Activated T-cell treated with anti-CD3 and anti-CD28 coated beads, Interleukin-2, amount 50 U/mL, for 72 hours (primary cell): Measurements from ENCODE around the gene SHC1. TPM values are rescaled to one million over a fixed set of nuclear protein-coding genes. Genes with fewer than 3 reads are reported as not detected.

ENCODE experiments used
- ATAC-seq, 2 donors: fragments of 150-1000 bp; cut with Tn5 transposase; replicated peaks in 1 of 2; 2 replicates each; pipeline ENCODE4 v1.10.0; 2021; ENCODE audit warnings: moderate library complexity in 2 of 2, mild to moderate bottlenecking in 1 of 2
- DNase-seq, 2 donors: peaks; one replicate each; pipeline ENCODE4 v3.0.0; 2021 to 2022; ENCODE audit warnings: mixed read lengths in 1 of 2
- H3K27ac Mint-ChIP-seq: one replicate; pipeline ENCODE4 v1.8.0; 2022; ENCODE audit warnings: mild to moderate bottlenecking, moderate library complexity, mixed read lengths
- H3K27me3 Mint-ChIP-seq: one replicate; pipeline ENCODE4 v1.8.0; 2022; ENCODE audit warnings: low read depth, mixed read lengths
- H3K36me3 Mint-ChIP-seq, 2 donors: one replicate each; pipeline ENCODE4 v1.8.0; 2022; ENCODE audit warnings: mixed read lengths in 2 of 2, mild to moderate bottlenecking in 1 of 2; ENCODE audit not compliant: insufficient read depth in 2 of 2
- H3K4me1 Mint-ChIP-seq: one replicate; pipeline ENCODE4 v1.8.0; 2022; ENCODE audit warnings: low read depth, mixed read lengths
- H3K4me3 Mint-ChIP-seq, 2 donors: one replicate each; pipeline ENCODE4 v1.8.0; 2022; ENCODE audit warnings: mild to moderate bottlenecking in 2 of 2, mixed read lengths in 2 of 2, moderate library complexity in 2 of 2
- H3K9me3 Mint-ChIP-seq, 2 donors: one replicate each; pipeline ENCODE4 v1.8.0; 2022; ENCODE audit warnings: mixed read lengths in 2 of 2
- total RNA-seq, 2 donors: library from RNA; stranded (reverse); gene quantifications; one replicate each; pipeline ENCODE4 v1.2.3, GENCODE V29; 2022

Gene SHC1
- total RNA-seq: 10 to 100 TPM; 55.8 to 58.6 TPM

GRCh38 chr1:154970631-154971340 is at the start of gene SHC1:
Gene SHC1, minus strand, starts transcription at chr1:154970747. Its CDS starts 221 bp downstream, at chr1:154970526.
- peak; percentile 67 to 69 for DNase-seq
- peak in 1 of 2 donors; percentile 17 for ATAC-seq
- H3K36me3 Mint-ChIP-seq: peaks cover 4% of the 10 kb centered on the region in 2 donors
- no peaks in the 10 kb centered on the region for H3K9me3 Mint-ChIP-seq
- H3K4me1 Mint-ChIP-seq: peaks cover 44% of the 10 kb centered on the region
- H3K27me3 Mint-ChIP-seq: no peaks in the 10 kb centered on the region
- peak within 1 kb of the TSS; percentile 78 for H3K27ac Mint-ChIP-seq
- peak within 1 kb of the TSS; percentile 50 to 65 for H3K4me3 Mint-ChIP-seq

- DNase-seq: no peak
- peaks cover 0 to 9% of the 10 kb centered on the region in 2 donors for H3K36me3 Mint-ChIP-seq
- no peak for ATAC-seq
These were observed 49.1 kb upstream of the SHC1 start for GRCh38 chr1:155019377-155020245.

GRCh38 chr1:155018617-155019348 is 48.2 kb upstream of the SHC1 start:
- Mint-ChIP-seq H3K4me3 (no peak overlapping the region), H3K36me3 (peaks cover 3 to 9% of the 10 kb centered on the region in 2 donors), H3K9me3 (no peaks in the 10 kb centered on the region), H3K4me1 (peaks cover 46% of the 10 kb centered on the region), H3K27me3 (no peaks in the 10 kb centered on the region), H3K27ac (no peak overlapping the region)
- ATAC-seq (no peak), DNase-seq (no peak)

More at GRCh38 chr1:155019377-155020245, 49.1 kb upstream of the SHC1 start:
- peak overlapping the region; percentile 23 for H3K27ac Mint-ChIP-seq
- H3K9me3 Mint-ChIP-seq: no peaks in the 10 kb centered on the region
- no peak overlapping the region for H3K4me3 Mint-ChIP-seq
- no peaks in the 10 kb centered on the region for H3K27me3 Mint-ChIP-seq
- H3K4me1 Mint-ChIP-seq: peaks cover 37% of the 10 kb centered on the region

DNA sequence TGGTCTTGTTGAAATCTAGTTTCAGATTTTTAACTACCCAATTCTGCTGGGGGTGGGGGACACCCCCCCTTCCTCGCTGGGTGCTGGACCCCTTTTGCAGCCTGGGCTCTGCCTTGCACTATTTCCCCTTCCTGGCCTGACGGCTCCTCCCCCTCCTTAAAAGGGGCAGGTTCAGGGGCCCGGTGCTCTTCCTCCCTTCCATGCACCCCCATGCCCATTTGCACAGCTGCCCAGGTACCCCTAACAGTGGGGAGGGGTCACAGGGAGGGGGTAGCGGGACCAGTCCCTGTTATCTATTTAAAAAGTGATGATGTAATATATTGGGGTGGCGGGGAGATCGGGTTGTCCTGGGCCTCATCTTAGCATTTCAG is 47.4 kb upstream of the SHC1 start:
- no peak for DNase-seq
- ATAC-seq: no peak

GRCh38 chr1:155017041-155017945 is 46.7 kb upstream of the SHC1 start:
- Mint-ChIP-seq H3K4me1 (peaks cover 60% of the 10 kb centered on the region), H3K9me3 (no peaks in the 10 kb centered on the region)

More for the DNA sequence above, 47.4 kb upstream of the SHC1 start:
- no peaks in the 10 kb centered on the region for H3K9me3 Mint-ChIP-seq
- peaks cover 54% of the 10 kb centered on the region for H3K4me1 Mint-ChIP-seq
- peak overlapping the region; percentile 47 to 50 for H3K4me3 Mint-ChIP-seq
- no peaks in the 10 kb centered on the region for H3K27me3 Mint-ChIP-seq
- H3K27ac Mint-ChIP-seq: no peak overlapping the region
- peaks cover 3 to 10% of the 10 kb centered on the region in 2 donors for H3K36me3 Mint-ChIP-seq

DNA sequence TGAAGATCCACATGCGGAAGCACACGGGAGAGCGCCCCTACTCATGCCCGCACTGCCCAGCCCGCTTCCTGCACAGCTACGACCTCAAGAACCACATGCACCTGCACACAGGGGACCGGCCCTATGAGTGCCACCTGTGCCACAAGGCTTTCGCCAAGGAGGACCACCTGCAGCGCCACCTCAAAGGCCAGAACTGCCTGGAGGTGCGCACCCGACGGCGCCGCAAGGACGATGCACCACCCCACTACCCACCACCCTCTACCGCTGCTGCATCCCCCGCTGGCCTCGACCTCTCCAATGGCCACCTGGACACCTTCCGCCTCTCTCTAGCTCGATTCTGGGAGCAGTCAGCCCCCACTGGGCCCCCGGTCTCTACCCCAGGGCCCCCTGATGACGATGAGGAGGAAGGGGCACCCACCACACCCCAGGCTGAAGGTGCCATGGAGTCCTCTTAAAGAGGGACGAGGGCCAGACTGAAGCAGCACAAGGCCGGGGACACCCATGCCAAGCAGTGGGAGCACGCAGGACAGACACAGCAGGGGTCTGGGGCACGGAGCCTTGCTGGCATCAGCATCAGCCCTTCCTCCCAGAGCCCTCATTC is 45.8 kb upstream of the SHC1 start:
- Mint-ChIP-seq H3K27ac (no peak overlapping the region), H3K4me3 (peak overlapping the region; percentile 45 to 67), H3K36me3 (peaks cover 4 to 12% of the 10 kb centered on the region in 2 donors), H3K4me1 (peaks cover 67% of the 10 kb centered on the region), H3K27me3 (no peaks in the 10 kb centered on the region), H3K9me3 (no peaks in the 10 kb centered on the region)
- ATAC-seq (no peak), DNase-seq (no peak)

More at GRCh38 chr1:155017041-155017945, 46.7 kb upstream of the SHC1 start:
- Mint-ChIP-seq H3K27ac (no peak overlapping the region), H3K36me3 (peaks cover 4 to 12% of the 10 kb centered on the region in 2 donors), H3K4me3 (peak overlapping the region; percentile 50 to 67), H3K27me3 (no peaks in the 10 kb centered on the region)
- DNase-seq (peak; percentile 94 to 95), ATAC-seq (peak; percentile 94)

DNA sequence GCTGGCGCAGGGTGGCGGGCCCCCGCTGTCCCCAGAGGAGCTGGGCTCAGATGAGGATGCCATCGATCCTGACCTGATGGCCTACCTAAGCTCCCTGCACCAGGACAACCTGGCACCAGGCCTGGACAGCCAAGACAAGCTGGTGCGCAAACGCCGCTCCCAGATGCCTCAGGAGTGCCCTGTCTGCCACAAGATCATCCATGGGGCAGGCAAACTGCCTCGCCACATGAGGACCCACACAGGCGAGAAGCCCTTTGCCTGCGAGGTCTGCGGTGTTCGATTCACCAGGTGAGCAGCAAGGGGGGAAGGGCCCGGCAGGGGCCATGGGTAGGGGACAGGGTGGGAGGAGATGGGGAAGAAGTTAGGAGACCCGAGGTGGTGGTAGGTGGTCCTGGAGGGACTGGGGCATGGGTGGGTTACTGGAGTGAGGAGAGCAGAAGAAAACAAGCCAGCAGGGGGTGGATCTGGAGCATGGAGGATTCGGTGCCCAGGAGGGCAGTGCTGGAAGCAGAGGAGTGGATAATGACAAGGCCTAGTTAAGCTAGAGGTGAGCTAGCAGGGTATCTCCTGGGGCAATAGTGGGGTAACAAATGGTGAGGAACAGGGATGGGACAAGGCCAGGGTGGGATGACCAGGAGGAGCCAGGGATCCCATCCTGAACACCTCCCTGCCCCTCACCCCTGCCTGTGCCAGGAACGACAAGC is 45.1 kb upstream of the SHC1 start:
- DNase-seq (no peak), ATAC-seq (no peak)
- Mint-ChIP-seq H3K27me3 (no peaks in the 10 kb centered on the region), H3K4me1 (peaks cover 72% of the 10 kb centered on the region), H3K27ac (peak overlapping the region; percentile 3), H3K9me3 (no peaks in the 10 kb centered on the region), H3K4me3 (peak overlapping the region; percentile 45 to 67), H3K36me3 (peaks cover 4 to 12% of the 10 kb centered on the region in 2 donors)

DNA sequence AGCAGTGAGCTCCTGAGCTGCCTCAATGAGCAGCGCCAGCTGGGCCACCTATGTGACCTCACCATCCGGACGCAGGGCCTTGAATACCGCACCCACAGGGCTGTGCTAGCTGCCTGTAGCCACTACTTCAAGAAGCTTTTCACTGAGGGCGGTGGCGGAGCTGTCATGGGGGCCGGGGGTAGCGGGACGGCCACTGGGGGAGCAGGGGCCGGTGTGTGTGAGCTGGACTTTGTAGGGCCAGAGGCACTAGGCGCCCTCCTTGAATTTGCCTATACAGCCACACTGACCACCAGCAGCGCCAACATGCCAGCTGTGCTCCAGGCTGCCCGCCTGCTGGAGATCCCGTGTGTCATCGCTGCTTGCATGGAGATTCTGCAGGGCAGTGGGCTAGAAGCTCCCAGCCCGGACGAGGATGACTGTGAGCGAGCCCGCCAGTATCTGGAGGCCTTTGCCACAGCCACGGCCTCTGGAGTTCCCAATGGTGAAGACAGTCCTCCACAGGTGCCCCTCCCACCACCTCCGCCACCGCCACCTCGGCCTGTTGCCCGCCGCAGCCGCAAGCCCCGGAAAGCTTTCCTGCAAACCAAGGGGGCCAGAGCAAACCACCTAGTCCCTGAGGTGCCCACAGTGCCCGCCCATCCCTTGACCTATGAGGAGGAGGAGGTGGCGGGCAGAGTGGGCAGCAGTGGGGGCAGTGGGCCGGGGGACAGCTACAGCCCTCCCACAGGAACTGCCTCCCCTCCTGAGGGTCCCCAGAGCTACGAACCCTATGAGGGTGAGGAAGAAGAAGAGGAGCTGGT is 44.4 kb upstream of the SHC1 start:
- Mint-ChIP-seq H3K4me3 (no peak overlapping the region), H3K36me3 (peaks cover 4 to 11% of the 10 kb centered on the region in 2 donors), H3K4me1 (peaks cover 74% of the 10 kb centered on the region), H3K27me3 (no peaks in the 10 kb centered on the region), H3K27ac (no peak overlapping the region), H3K9me3 (no peaks in the 10 kb centered on the region)
- DNase-seq (no peak), ATAC-seq (no peak)

DNA sequence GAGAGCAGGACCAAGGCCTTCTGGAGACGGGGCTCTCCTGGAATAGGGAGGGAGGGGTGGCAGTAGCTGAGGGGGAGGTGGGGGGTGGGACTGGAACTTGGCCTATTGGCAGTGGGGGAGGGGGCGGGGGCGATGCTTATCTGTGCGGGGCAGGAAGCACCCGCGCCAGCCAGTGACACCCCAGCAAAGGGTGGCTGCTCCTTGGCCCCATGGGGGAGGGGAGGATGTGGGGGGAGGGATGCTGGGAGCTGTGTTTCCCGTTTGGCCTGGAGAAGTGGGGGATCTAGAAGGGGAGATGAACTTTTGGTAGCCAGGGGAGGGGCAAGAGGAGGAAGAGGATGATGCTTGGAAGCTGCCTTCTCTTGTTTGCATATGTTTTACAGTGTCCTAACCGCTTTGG is 43.1 kb upstream of the SHC1 start:
- DNase-seq (no peak), ATAC-seq (no peak)
- Mint-ChIP-seq H3K9me3 (no peaks in the 10 kb centered on the region), H3K36me3 (peaks cover 8 to 18% of the 10 kb centered on the region in 2 donors), H3K4me1 (peaks cover 68% of the 10 kb centered on the region), H3K4me3 (peak overlapping the region; percentile 70 to 71), H3K27me3 (no peaks in the 10 kb centered on the region), H3K27ac (peak overlapping the region; percentile 79)

DNA sequence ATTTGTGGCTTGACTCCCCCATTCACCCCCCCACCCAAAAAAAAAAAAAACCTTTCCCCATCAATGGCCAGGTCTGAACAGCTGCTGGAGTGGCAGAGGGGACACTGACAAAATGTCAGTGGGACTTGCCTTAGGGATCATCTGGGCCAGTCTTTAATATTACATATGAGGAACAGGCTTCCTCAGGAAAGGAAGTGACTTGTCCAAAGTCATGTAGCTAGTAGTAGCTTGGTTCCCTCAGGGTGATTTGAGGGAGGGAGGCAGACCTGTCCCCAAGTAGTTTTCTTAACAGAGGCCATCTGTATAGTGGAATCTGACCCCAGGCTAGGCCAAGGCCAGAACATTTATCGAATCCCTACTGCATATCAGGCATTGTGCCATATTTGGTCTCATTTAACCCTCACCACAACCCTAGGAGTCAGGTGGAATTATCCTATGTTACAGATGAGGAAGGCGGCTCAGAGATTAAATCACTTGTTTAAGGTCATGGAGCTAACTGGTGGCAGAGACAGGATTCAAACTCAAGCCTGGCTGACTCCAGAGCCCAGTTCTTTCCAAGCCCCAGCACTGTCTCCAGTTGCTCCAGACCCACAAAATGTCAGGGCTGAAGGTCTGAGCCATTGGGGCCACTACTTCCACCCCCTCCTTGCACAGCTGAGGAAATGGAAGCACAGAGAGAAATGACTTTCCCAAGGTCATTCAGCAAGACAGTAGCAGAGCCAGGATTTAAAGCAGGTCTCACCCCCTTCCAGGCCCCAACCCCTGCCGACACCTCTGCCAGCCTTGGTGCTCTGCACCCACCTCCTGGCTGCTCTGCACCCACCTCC is 42.4 kb upstream of the SHC1 start:
- DNase-seq (no peak), ATAC-seq (no peak)
- Mint-ChIP-seq H3K27ac (peak overlapping the region; percentile 92), H3K4me3 (peak overlapping the region; percentile 64 to 70), H3K36me3 (peaks cover 8 to 18% of the 10 kb centered on the region in 2 donors), H3K4me1 (peaks cover 74% of the 10 kb centered on the region), H3K27me3 (no peaks in the 10 kb centered on the region), H3K9me3 (no peaks in the 10 kb centered on the region)
